GM18498 (cell line): Measurements from ENCODE around the gene IL2.

Experiments used
- ATAC-seq: cut with Tn5 transposase; IDR thresholded peaks from one replicate; pipeline ENCODE4 v1.9.1; 2021; ENCODE audit warnings: mild to moderate bottlenecking, moderate library complexity; ENCODE audit not compliant: unreplicated experiment

Gene IL2

GRCh38 chr4:122456231-122457116 lies at the start of gene IL2:
TSS of gene IL2 (minus strand) at chr4:122456725. CDS start at chr4:122456440, 285 bp downstream.
- no peak for ATAC-seq

- ATAC-seq, result no peak
Measured at GRCh38 chr4:122503214-122503613, 46.7 kb upstream of the IL2 start.

- no peak for ATAC-seq
Measured at GRCh38 chr4:122500852-122501501, 44.5 kb upstream of the IL2 start.

- no peak for ATAC-seq
Measured at GRCh38 chr4:122489061-122489460, 32.5 kb upstream of the IL2 start.

GRCh38 chr4:122483481-122483880 lies 27.0 kb upstream of the IL2 start:
- no peak for ATAC-seq

- ATAC-seq, result no peak
Measured at GRCh38 chr4:122481766-122482405, 25.4 kb upstream of the IL2 start.

- ATAC-seq, result no peak
Measured at GRCh38 chr4:122480655-122481487, 24.3 kb upstream of the IL2 start.

- no peak for ATAC-seq
Measured at GRCh38 chr4:122479935-122480416, 23.5 kb upstream of the IL2 start.

- no peak for ATAC-seq
Measured at GRCh38 chr4:122476745-122477144, 20.2 kb upstream of the IL2 start.

- ATAC-seq, result no peak
Measured at GRCh38 chr4:122476126-122476525, 19.6 kb upstream of the IL2 start.

GRCh38 chr4:122475233-122475632 lies 18.7 kb upstream of the IL2 start:
- ATAC-seq, result no peak

- ATAC-seq, result no peak
Measured at GRCh38 chr4:122469457-122469856, 12.9 kb upstream of the IL2 start.

GRCh38 chr4:122458625-122459024 lies 2.1 kb upstream of the IL2 start:
- peak; percentile 96 for ATAC-seq

- no peak for ATAC-seq
Measured at GRCh38 chr4:122453384-122453995, 3.0 kb downstream of the IL2 start.

GRCh38 chr4:122450847-122451246 lies 5.7 kb downstream of the IL2 start:
- ATAC-seq, result no peak

GRCh38 chr4:122434285-122434684 lies 22.2 kb downstream of the IL2 start:
- ATAC-seq, result no peak

GRCh38 chr4:122431351-122431750 lies 25.2 kb downstream of the IL2 start:
- no peak for ATAC-seq

- no peak for ATAC-seq
Measured at GRCh38 chr4:122423246-122423645, 33.3 kb downstream of the IL2 start.

- no peak for ATAC-seq
Measured at GRCh38 chr4:122412547-122412946, 44.0 kb downstream of the IL2 start.

GRCh38 chr4:122403861-122404260 lies 52.7 kb downstream of the IL2 start:
- ATAC-seq, result no peak
